Smooth muscle cell (in vitro differentiated cells): ENCODE results near the gene AVPR2. TPM values are rescaled to one million over a fixed set of nuclear protein-coding genes. Genes with fewer than 3 reads are reported as not detected.
A peak's percentile ranks its signal among the peaks of the same experiment; 100 is the strongest.

Source experiments
- DNase-seq: peaks from one replicate; lab custom pipeline; 2025; ENCODE audit not compliant: unreplicated experiment; lab: John Stamatoyannopoulos, UW
- H2AFZ ChIP-seq: fragments of 200-600 bp; sonication (generic); 2 replicates; pipeline ENCODE4 v1.6.0; 2016; ENCODE audit warnings: antibody characterized with exemption, low read depth, mild to moderate bottlenecking
- H3F3A ChIP-seq: fragments of 200-600 bp; sonication (generic); 2 replicates; pipeline ENCODE4 v1.6.0; 2017; ENCODE audit warnings: antibody characterized with exemption, low read depth
- H3K27ac ChIP-seq: fragments of 200-600 bp; sonication (generic); 2 replicates; pipeline ENCODE4 v1.5.1; 2016; ENCODE audit warnings: low read depth, mild to moderate bottlenecking
- H3K27me3 ChIP-seq: fragments of 200-600 bp; sonication (generic); 2 replicates; pipeline ENCODE4 v1.6.1; 2016; ENCODE audit warnings: low read depth, mild to moderate bottlenecking
- H3K36me3 ChIP-seq: fragments of 200-600 bp; sonication (generic); 2 replicates; pipeline ENCODE4 v1.5.1; 2016; ENCODE audit warnings: low read depth
- H3K4me1 ChIP-seq: fragments of 200-600 bp; sonication (generic); 2 replicates; pipeline ENCODE4 v1.5.1; 2016; ENCODE audit warnings: low read depth
- H3K4me2 ChIP-seq: fragments of 200-600 bp; sonication (generic); 2 replicates; pipeline ENCODE4 v1.6.0; 2016; ENCODE audit warnings: mild to moderate bottlenecking
- H3K4me3 ChIP-seq: fragments of 200-600 bp; sonication (generic); 2 replicates; pipeline ENCODE4 v1.5.1; 2016; ENCODE audit warnings: mild to moderate bottlenecking
- H3K79me2 ChIP-seq: fragments of 200-600 bp; sonication (generic); 2 replicates; pipeline ENCODE4 v1.6.0; 2016; ENCODE audit warnings: low read depth, mild to moderate bottlenecking
- H3K9ac ChIP-seq: fragments of 200-600 bp; sonication (generic); 2 replicates; pipeline ENCODE4 v1.6.0; 2016; ENCODE audit warnings: low read depth
- H3K9me3 ChIP-seq: fragments of 200-600 bp; sonication (generic); replicated peaks from 2 replicates; pipeline ENCODE4 v1.5.1; 2016; ENCODE audit warnings: low read depth
- H4K20me1 ChIP-seq: fragments of 200-600 bp; sonication (generic); 2 replicates; pipeline ENCODE4 v1.6.0; 2016; ENCODE audit warnings: low read depth
- CTCF ChIP-seq: fragments of 200-600 bp; sonication (generic); IDR thresholded peaks from 2 replicates; pipeline ENCODE4 v1.5.1; 2017; ENCODE audit warnings: borderline replicate concordance, mild to moderate bottlenecking, antibody characterized with exemption; ENCODE audit not compliant: insufficient read depth, poor library complexity, severe bottlenecking
- WGBS: methylation state at CpG from one replicate; pipeline ENCODE4 v1.1.7; 2016; ENCODE audit warnings: low lambda C conversion rate; 5-methylcytosine and 5-hydroxymethylcytosine counted together
- polyA plus RNA-seq: library from polyadenylated mRNA; unstranded; fragments of >200 nt; fragmentation: Nextera tagmentation; extraction: Ambion mirVana; gene quantifications from 2 replicates; pipeline ENCODE4 v1.2.1, GENCODE V29; 2016
- total RNA-seq: library from RNA; depleted of rRNA; stranded (reverse); fragments of >200 nt; gene quantifications from 2 replicates; pipeline ENCODE4 v1.2.3, GENCODE V29; 2014

AVPR2 gene
- total and polyA plus RNA-seq, 2 experiments from 2014 or later = not detected

GRCh38 chrX:153885208-153885787 lies 19.2 kb upstream of the AVPR2 start:
- peaks cover 15% of the 10 kb centered on the region for H3K4me1 ChIP-seq
- no peak for DNase-seq
- H3K4me3 ChIP-seq = peak overlapping the region; percentile 35
- no peaks in the 10 kb centered on the region for H3K9me3 ChIP-seq
- WGBS = 68% methylated on average over 19 of the region's 32 CpGs
- no peak overlapping the region for H3K9ac ChIP-seq
- H3K27ac ChIP-seq = no peak overlapping the region
- no peak for TF ChIP-seq CTCF
- no peak overlapping the region for H2AFZ ChIP-seq
- H3F3A ChIP-seq = no peaks in the 10 kb centered on the region
- peak overlapping the region; percentile 80 for H3K4me2 ChIP-seq
- H4K20me1 ChIP-seq = no peaks in the 10 kb centered on the region
- no peaks in the 10 kb centered on the region for H3K79me2 ChIP-seq
- H3K36me3 ChIP-seq = no peaks in the 10 kb centered on the region
- H3K27me3 ChIP-seq = no peaks in the 10 kb centered on the region

- peak within 1 kb of the TSS; percentile 35 for H3K4me3 ChIP-seq
Observed at GRCh38 chrX:153885968-153886903, 18.2 kb upstream of the AVPR2 start, which contains the start of gene L1CAM. L1CAM (minus strand) TSS chrX:153886173; CDS start chrX:153875836, 10,337 bp downstream.

GRCh38 chrX:153886915-153887314 lies 17.6 kb upstream of the AVPR2 start:
- no peak overlapping the region for H2AFZ ChIP-seq
- H3K4me2 ChIP-seq = no peak overlapping the region
- no peak for TF ChIP-seq CTCF
- H3K27me3 ChIP-seq = no peaks in the 10 kb centered on the region
- H3F3A ChIP-seq = no peaks in the 10 kb centered on the region
- no peak overlapping the region for H3K9ac ChIP-seq
- no peaks in the 10 kb centered on the region for H3K79me2 ChIP-seq
- no peaks in the 10 kb centered on the region for H3K9me3 ChIP-seq
- H3K4me1 ChIP-seq = peaks cover 15% of the 10 kb centered on the region
- H3K36me3 ChIP-seq = no peaks in the 10 kb centered on the region
- no peak for DNase-seq
- no peaks in the 10 kb centered on the region for H4K20me1 ChIP-seq
- H3K4me3 ChIP-seq = no peak overlapping the region
- WGBS = 45% methylated on average over 13 of the region's 13 CpGs
- H3K27ac ChIP-seq = no peak overlapping the region

More at GRCh38 chrX:153885968-153886903, 18.2 kb upstream of the AVPR2 start, which contains the start of gene L1CAM:
- TF ChIP-seq CTCF = no peak
- WGBS = 42% methylated on average over 34 of the region's 94 CpGs
- Histone ChIP-seq H3K9ac (no peak within 1 kb of the TSS), H3K79me2 (no peaks in the 10 kb centered on the region), H3K27ac (no peak within 1 kb of the TSS), H3K36me3 (no peaks in the 10 kb centered on the region), H2AFZ (no peak within 1 kb of the TSS), H3K9me3 (no peaks in the 10 kb centered on the region), H3K27me3 (no peaks in the 10 kb centered on the region), H3F3A (no peaks in the 10 kb centered on the region), H4K20me1 (no peaks in the 10 kb centered on the region), H3K4me2 (peak within 1 kb of the TSS; percentile 80), H3K4me1 (peaks cover 15% of the 10 kb centered on the region)
- DNase-seq = no peak
